ENCODE results near the gene TICAM2. TPM values are rescaled to one million over a fixed set of nuclear protein-coding genes. Genes with fewer than 3 reads are reported as not detected.
A peak's percentile ranks its signal among the peaks of the same experiment; 100 is the strongest.

The TICAM2 gene
- total and polyA plus RNA-seq, 4 donors = 1.5 to 5.8 (median 2.5) TPM

DNA sequence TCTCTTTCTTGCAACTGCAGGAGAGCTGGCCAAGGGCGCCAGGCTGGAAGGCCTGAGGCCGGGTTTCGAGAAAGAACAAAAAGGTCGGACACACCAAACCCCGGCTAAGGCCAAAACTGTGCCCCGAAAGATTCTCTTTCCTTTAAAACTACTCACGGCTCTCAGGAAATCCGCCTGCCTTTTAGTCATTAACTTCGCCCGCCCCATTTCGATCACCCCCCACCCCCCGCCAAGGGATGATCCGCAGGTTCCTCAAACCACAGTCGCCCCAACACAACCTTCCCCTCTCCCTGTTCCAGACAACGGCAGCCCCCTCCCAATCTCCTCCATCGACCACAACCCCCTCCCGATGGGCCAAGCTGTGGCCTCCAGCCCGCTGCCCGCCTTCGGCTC is 58.2 kb downstream of the TICAM2 start:
- TF ChIP-seq, protein P1, sequence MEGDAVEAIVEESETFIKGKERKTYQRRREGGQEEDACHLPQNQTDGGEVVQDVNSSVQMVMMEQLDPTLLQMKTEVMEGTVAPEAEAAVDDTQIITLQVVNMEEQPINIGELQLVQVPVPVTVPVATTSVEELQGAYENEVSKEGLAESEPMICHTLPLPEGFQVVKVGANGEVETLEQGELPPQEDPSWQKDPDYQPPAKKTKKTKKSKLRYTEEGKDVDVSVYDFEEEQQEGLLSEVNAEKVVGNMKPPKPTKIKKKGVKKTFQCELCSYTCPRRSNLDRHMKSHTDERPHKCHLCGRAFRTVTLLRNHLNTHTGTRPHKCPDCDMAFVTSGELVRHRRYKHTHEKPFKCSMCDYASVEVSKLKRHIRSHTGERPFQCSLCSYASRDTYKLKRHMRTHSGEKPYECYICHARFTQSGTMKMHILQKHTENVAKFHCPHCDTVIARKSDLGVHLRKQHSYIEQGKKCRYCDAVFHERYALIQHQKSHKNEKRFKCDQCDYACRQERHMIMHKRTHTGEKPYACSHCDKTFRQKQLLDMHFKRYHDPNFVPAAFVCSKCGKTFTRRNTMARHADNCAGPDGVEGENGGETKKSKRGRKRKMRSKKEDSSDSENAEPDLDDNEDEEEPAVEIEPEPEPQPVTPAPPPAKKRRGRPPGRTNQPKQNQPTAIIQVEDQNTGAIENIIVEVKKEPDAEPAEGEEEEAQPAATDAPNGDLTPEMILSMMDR (IDR thresholded peaks at IDR 0.05; ENCODE audit: control extremely low read depth, extremely low read depth) = no peak
- peak overlapping the region; percentile 83 to 95 for H3K9ac ChIP-seq (ENCODE audit: insufficient read depth in 1 of 2, low read length in 2 of 2)
- H3K4me3 ChIP-seq = peak overlapping the region; percentile 73
- DNase-seq (peak; percentile 63 to 83 (median 64)), ATAC-seq (ENCODE audit: insufficient read depth, low FRiP score) (peak; percentile 6)
- H3K27ac ChIP-seq (ENCODE audit: low read depth in 1 of 2, low read length in 1 of 2) = peak overlapping the region; percentile 96 to 98
- H3K4me1 ChIP-seq (ENCODE audit: control insufficient read depth in 5 of 5, insufficient read depth in 5 of 5, low read length in 5 of 5) = peaks cover 0 to 38% (median 13%) of the 10 kb centered on the region in 5 donors
- H3K36me3 ChIP-seq (ENCODE audit: control insufficient read depth in 4 of 4, insufficient read depth in 4 of 4, low read length in 4 of 4) = peaks cover 2 to 19% (median 13%) of the 10 kb centered on the region in 4 donors
- H3K9me3 ChIP-seq (ENCODE audit: control insufficient read depth in 4 of 4, insufficient read depth in 3 of 4, low read length in 3 of 4) = peaks cover 0 to 4% (median 3%) of the 10 kb centered on the region in 4 donors
- WGBS, 2 donors = 1% methylated on average over 20 of the region's 20 CpGs
- H3K27me3 ChIP-seq (ENCODE audit: control insufficient read depth in 3 of 3, insufficient read depth in 3 of 3, low read length in 2 of 3) = no peaks in the 10 kb centered on the region

- peak overlapping the region; percentile 73 for H3K4me3 ChIP-seq
- H3K9me3 ChIP-seq (ENCODE audit: control insufficient read depth in 4 of 4, insufficient read depth in 3 of 4, low read length in 3 of 4) = peaks cover 0 to 4% (median 3%) of the 10 kb centered on the region in 4 donors
- 8 to 15% methylated on average over 15 of the region's 15 CpGs for WGBS, 2 donors
- H3K9ac ChIP-seq (ENCODE audit: insufficient read depth in 1 of 2, low read length in 2 of 2) = peak overlapping the region; percentile 83 to 95
- peaks cover 2 to 24% (median 17%) of the 10 kb centered on the region in 4 donors for H3K36me3 ChIP-seq (ENCODE audit: control insufficient read depth in 4 of 4, insufficient read depth in 4 of 4, low read length in 4 of 4)
- no peaks in the 10 kb centered on the region for H3K27me3 ChIP-seq (ENCODE audit: control insufficient read depth in 3 of 3, insufficient read depth in 3 of 3, low read length in 2 of 3)
- ATAC-seq (ENCODE audit: insufficient read depth, low FRiP score) = peak; percentile 28
- peak in 2 of 3 donors; percentile 57 to 79 for DNase-seq
- peak overlapping the region; percentile 96 to 98 for H3K27ac ChIP-seq (ENCODE audit: low read depth in 1 of 2, low read length in 1 of 2)
- TF ChIP-seq, protein P1 (IDR thresholded peaks at IDR 0.05; ENCODE audit: control extremely low read depth, extremely low read depth) = no peak
- peaks cover 0 to 42% (median 14%) of the 10 kb centered on the region in 5 donors for H3K4me1 ChIP-seq (ENCODE audit: control insufficient read depth in 5 of 5, insufficient read depth in 5 of 5, low read length in 5 of 5)
Observed at GRCh38 chr5:115543365-115544042, 58.8 kb downstream of the TICAM2 start.

- DNase-seq (peak in 2 of 3 donors; percentile 19 to 29), ATAC-seq (ENCODE audit: insufficient read depth, low FRiP score) (no peak)
- H3K4me1 ChIP-seq (ENCODE audit: control insufficient read depth in 5 of 5, insufficient read depth in 5 of 5, low read length in 5 of 5) = peaks cover 0 to 42% (median 14%) of the 10 kb centered on the region in 5 donors
- TF ChIP-seq, protein P1 (IDR thresholded peaks at IDR 0.05; ENCODE audit: control extremely low read depth, extremely low read depth) = no peak
- peak overlapping the region; percentile 96 to 98 for H3K27ac ChIP-seq (ENCODE audit: low read depth in 1 of 2, low read length in 1 of 2)
- peaks cover 2 to 24% (median 20%) of the 10 kb centered on the region in 4 donors for H3K36me3 ChIP-seq (ENCODE audit: control insufficient read depth in 4 of 4, insufficient read depth in 4 of 4, low read length in 4 of 4)
- peaks cover 0 to 4% (median 3%) of the 10 kb centered on the region in 4 donors for H3K9me3 ChIP-seq (ENCODE audit: control insufficient read depth in 4 of 4, insufficient read depth in 3 of 4, low read length in 3 of 4)
- H3K9ac ChIP-seq (ENCODE audit: insufficient read depth in 1 of 2, low read length in 2 of 2) = peak overlapping the region; percentile 83 to 95
- H3K4me3 ChIP-seq = peak overlapping the region; percentile 73
- H3K27me3 ChIP-seq (ENCODE audit: control insufficient read depth in 3 of 3, insufficient read depth in 3 of 3, low read length in 2 of 3) = no peaks in the 10 kb centered on the region
- WGBS, 2 donors = 42 to 56% methylated on average over 10 of the region's 10 CpGs
Observed at GRCh38 chr5:115542651-115543364, 59.5 kb downstream of the TICAM2 start.

All from lung (tissue), 12 donors.